Esophagus mucosa (tissue), 1 donor: ENCODE measurements around the gene RUVBL2. TPM values are rescaled to one million over a fixed set of nuclear protein-coding genes. Genes with fewer than 3 reads are reported as not detected.
A peak's percentile ranks its signal among the peaks of the same experiment; 100 is the strongest.
"Not testable (repeated sequence)": the region's sequence is repeated elsewhere in the genome, so short reads cannot be mapped to it uniquely, and the experiment has no call there.

Experiments
- ATAC-seq: fragments of 200-7000 bp; cut with Tn5 transposase; one replicate; pipeline ENCODE4 v1.9.1; 2020
- total RNA-seq: library from RNA; stranded (reverse); gene quantifications from one replicate; pipeline ENCODE4 v1.2.4, GENCODE V29; 2023
- donor health status: DM: yes; HTN: yes; CAD: no.

The RUVBL2 gene
- total RNA-seq, 1 donor from 2014 or later: 79.0 TPM

- not testable (repeated sequence) for ATAC-seq
Measured at GRCh38 chr19:49049834-49050233, 56.1 kb downstream of the RUVBL2 start.

- peak; percentile 98 for ATAC-seq
Measured at GRCh38 chr19:49050376-49051033, 56.8 kb downstream of the RUVBL2 start.

GRCh38 chr19:49056101-49056901, 62.6 kb downstream of the RUVBL2 start:
- peak; percentile 80 for ATAC-seq

- ATAC-seq: peak; percentile 6
Measured at GRCh38 chr19:49056902-49057596, 63.4 kb downstream of the RUVBL2 start.

GRCh38 chr19:49057636-49058234, 64.0 kb downstream of the RUVBL2 start, which contains the start of gene CGB7:
TSS of gene CGB7 (minus strand) at chr19:49057749. CDS start at chr19:49055375, 2,374 bp downstream.
- peak; percentile 53 for ATAC-seq

- ATAC-seq: peak; percentile 10
Measured at GRCh38 chr19:49058562-49058961, 64.9 kb downstream of the RUVBL2 start.

GRCh38 chr19:49059053-49059452, 65.4 kb downstream of the RUVBL2 start:
- no peak for ATAC-seq

GRCh38 chr19:49061000-49061399, 67.3 kb downstream of the RUVBL2 start:
- ATAC-seq: no peak

GRCh38 chr19:49061445-49061844, 67.8 kb downstream of the RUVBL2 start:
- no peak for ATAC-seq

GRCh38 chr19:49064029-49064629, 70.4 kb downstream of the RUVBL2 start:
- peak; percentile 78 for ATAC-seq

- ATAC-seq: peak; percentile 64
Measured at GRCh38 chr19:49064768-49065611, 71.3 kb downstream of the RUVBL2 start, which contains the start of gene NTF4. TSS of gene NTF4 (minus strand) at chr19:49064818. CDS start at chr19:49061997, 2,821 bp downstream.

Other genes with a start within 250 kb of the RUVBL2 start
- gene IZUMO1, start 247.0 kb upstream of the RUVBL2 start, total RNA-seq: 1.3 TPM
- 6.1 TPM for gene FUT1, start 241.2 kb upstream of the RUVBL2 start, total RNA-seq
- not detected for gene FGF21, start 238.4 kb upstream of the RUVBL2 start, total RNA-seq
- 31.0 TPM for gene BCAT2, start 182.9 kb upstream of the RUVBL2 start, total RNA-seq
- 0.40 TPM for gene HSD17B14, start 157.4 kb upstream of the RUVBL2 start, total RNA-seq
- gene PLEKHA4, start 125.3 kb upstream of the RUVBL2 start, total RNA-seq: 8.1 TPM
- 30.0 TPM for gene PPP1R15A, start 121.5 kb upstream of the RUVBL2 start, total RNA-seq
- gene TULP2, start 95.1 kb upstream of the RUVBL2 start, total RNA-seq: 0.24 TPM
- gene NUCB1, start 93.6 kb upstream of the RUVBL2 start, total RNA-seq: 104 TPM
- gene DHDH, start 60.2 kb upstream of the RUVBL2 start, total RNA-seq: 1.2 TPM
- 58.9 TPM for gene BAX, start 39.0 kb upstream of the RUVBL2 start, total RNA-seq
- gene FTL, start 28.6 kb upstream of the RUVBL2 start, total RNA-seq: 417 TPM
- 50.8 TPM for gene GYS1, start 578 bp upstream of the RUVBL2 start, total RNA-seq
- not detected for gene LHB, start 23.2 kb downstream of the RUVBL2 start, total RNA-seq
- not detected for gene CGB3, start 30.4 kb downstream of the RUVBL2 start, total RNA-seq
- not detected for gene CGB2, start 38.0 kb downstream of the RUVBL2 start, total RNA-seq
- gene CGB1, start 43.0 kb downstream of the RUVBL2 start, total RNA-seq: not detected
- not detected for gene CGB5, start 50.0 kb downstream of the RUVBL2 start, total RNA-seq
- gene CGB8, start 55.2 kb downstream of the RUVBL2 start, total RNA-seq: not detected
- 0.52 TPM for gene CGB7, start 63.9 kb downstream of the RUVBL2 start, total RNA-seq
- 5.6 TPM for gene NTF4, start 70.9 kb downstream of the RUVBL2 start, total RNA-seq
- gene KCNA7, start 78.8 kb downstream of the RUVBL2 start, total RNA-seq: not detected
- gene SNRNP70, start 91.6 kb downstream of the RUVBL2 start, total RNA-seq: 82.3 TPM
- gene LIN7B, start 120.5 kb downstream of the RUVBL2 start, total RNA-seq: 11.7 TPM
- gene C19orf73, start 125.3 kb downstream of the RUVBL2 start, total RNA-seq: 1.3 TPM
- gene PPFIA3, start 125.7 kb downstream of the RUVBL2 start, total RNA-seq: 9.2 TPM
- gene HRC, start 161.5 kb downstream of the RUVBL2 start, total RNA-seq: 0.24 TPM
- 12.1 TPM for gene TRPM4, start 163.9 kb downstream of the RUVBL2 start, total RNA-seq